ENCODE results near the gene NFATC1. TPM values are rescaled to one million over a fixed set of nuclear protein-coding genes. Genes with fewer than 3 reads are reported as not detected.

The NFATC1 gene
- total and polyA plus RNA-seq, 2 donors (not counting 1 experiment from before 2014, with no cell fraction given) = 0.92 to 4.3 TPM

GRCh38 chr18:79371561-79372121, 24.1 kb upstream of the NFATC1 start:
- no peak for TF ChIP-seq CTCF (conservative IDR thresholded peaks at IDR 0.05 in 1 of 2, IDR thresholded peaks at IDR 0.05 in 1 of 2; ENCODE audit: low read depth in 1 of 2, low read length in 2 of 2)
- TF ChIP-seq EZH2 (IDR thresholded peaks at IDR 0.05; ENCODE audit: low read length, missing control alignments) = no peak
- Histone ChIP-seq H3K4me1 (ENCODE audit: control insufficient read depth, extremely low read depth, insufficient read depth, low read length) (peaks cover 2% of the 10 kb centered on the region), H3K4me3 (replicated peaks in 1 of 4; ENCODE audit: control extremely low read depth in 1 of 4, insufficient read depth in 1 of 4, low read depth in 3 of 4, low read length in 4 of 4) (no peak overlapping the region), H3K27me3 (ENCODE audit: control insufficient read depth, insufficient read depth, low read length) (no peaks in the 10 kb centered on the region), H3K79me2 (ENCODE audit: control insufficient read depth, insufficient read depth, low read length) (no peaks in the 10 kb centered on the region), H3K4me2 (ENCODE audit: extremely low read depth, insufficient read depth, low read length) (no peak overlapping the region), H3K36me3 (ENCODE audit: control insufficient read depth, insufficient read depth, low read length) (no peaks in the 10 kb centered on the region), H3K9ac (ENCODE audit: insufficient read depth, low read length) (no peak overlapping the region), H3K9me3 (ENCODE audit: control insufficient read depth, insufficient read depth, low read depth, low read length) (no peaks in the 10 kb centered on the region), H3K27ac (ENCODE audit: insufficient read depth, low read length) (no peak overlapping the region), H2AFZ (ENCODE audit: low read length) (no peak overlapping the region), H4K20me1 (ENCODE audit: control insufficient read depth, extremely low read depth, insufficient read depth, low read length) (no peaks in the 10 kb centered on the region)
- DNase-seq (ENCODE audit: low read depth in 2 of 2) = no peak

DNA sequence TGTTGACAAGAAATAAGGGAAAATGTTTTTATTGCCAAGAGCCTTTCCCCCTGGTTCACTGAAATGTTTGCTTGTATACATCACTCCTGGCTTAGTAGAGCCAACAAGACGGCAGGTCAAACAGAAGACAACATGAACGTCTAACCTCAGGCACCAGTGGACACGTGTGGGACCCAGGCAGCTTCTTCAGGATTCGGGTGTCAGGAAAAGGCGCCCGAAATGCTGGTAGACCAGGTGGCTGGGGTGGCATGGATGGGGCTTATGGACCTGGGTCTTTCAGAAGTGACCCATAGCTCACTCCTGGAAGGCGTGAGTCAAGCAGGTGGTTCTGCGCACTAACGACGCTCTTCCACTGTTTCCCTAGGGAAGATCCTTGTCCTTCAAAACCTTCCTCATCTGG, 23.3 kb upstream of the NFATC1 start:
- H3K27ac ChIP-seq (ENCODE audit: insufficient read depth, low read length) = no peak overlapping the region
- no peak overlapping the region for H3K4me3 ChIP-seq (replicated peaks in 1 of 4; ENCODE audit: control extremely low read depth in 1 of 4, insufficient read depth in 1 of 4, low read depth in 3 of 4, low read length in 4 of 4)
- no peaks in the 10 kb centered on the region for H4K20me1 ChIP-seq (ENCODE audit: control insufficient read depth, extremely low read depth, insufficient read depth, low read length)
- no peaks in the 10 kb centered on the region for H3K79me2 ChIP-seq (ENCODE audit: control insufficient read depth, insufficient read depth, low read length)
- no peak for DNase-seq (ENCODE audit: low read depth in 2 of 2)
- no peaks in the 10 kb centered on the region for H3K4me1 ChIP-seq (ENCODE audit: control insufficient read depth, extremely low read depth, insufficient read depth, low read length)
- TF ChIP-seq CTCF (conservative IDR thresholded peaks at IDR 0.05 in 1 of 2, IDR thresholded peaks at IDR 0.05 in 1 of 2; ENCODE audit: low read depth in 1 of 2, low read length in 2 of 2) (no peak), EZH2 (IDR thresholded peaks at IDR 0.05; ENCODE audit: low read length, missing control alignments) (no peak)
- peaks cover 3% of the 10 kb centered on the region for H3K36me3 ChIP-seq (ENCODE audit: control insufficient read depth, insufficient read depth, low read length)
- no peak overlapping the region for H3K4me2 ChIP-seq (ENCODE audit: extremely low read depth, insufficient read depth, low read length)
- H3K27me3 ChIP-seq (ENCODE audit: control insufficient read depth, insufficient read depth, low read length) = no peaks in the 10 kb centered on the region
- H3K9me3 ChIP-seq (ENCODE audit: control insufficient read depth, insufficient read depth, low read depth, low read length) = no peaks in the 10 kb centered on the region
- no peak overlapping the region for H3K9ac ChIP-seq (ENCODE audit: insufficient read depth, low read length)
- no peak overlapping the region for H2AFZ ChIP-seq (ENCODE audit: low read length)

DNA sequence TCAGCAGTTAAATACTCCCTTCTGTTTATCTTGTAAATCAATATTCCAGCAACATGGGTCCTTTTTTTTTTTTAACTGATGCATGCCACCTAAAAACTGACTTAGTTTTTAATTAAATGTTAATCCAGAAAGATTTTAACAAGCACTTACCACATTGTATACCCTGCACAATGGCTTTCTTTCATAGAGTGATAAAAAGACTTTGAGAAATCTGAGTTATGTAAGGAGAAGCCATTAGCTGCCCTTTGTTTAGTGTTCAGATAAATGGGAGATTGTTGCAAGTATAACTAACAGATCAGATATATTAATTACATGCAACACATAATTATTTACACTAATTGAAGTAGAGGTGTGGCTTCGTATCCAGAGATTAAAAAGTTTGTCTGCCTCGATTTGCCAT, 22.7 kb upstream of the NFATC1 start:
- no peaks in the 10 kb centered on the region for H3K27me3 ChIP-seq (ENCODE audit: control insufficient read depth, insufficient read depth, low read length)
- H3K9me3 ChIP-seq (ENCODE audit: control insufficient read depth, insufficient read depth, low read depth, low read length) = no peaks in the 10 kb centered on the region
- H3K4me3 ChIP-seq (replicated peaks in 1 of 4; ENCODE audit: control extremely low read depth in 1 of 4, insufficient read depth in 1 of 4, low read depth in 3 of 4, low read length in 4 of 4) = no peak overlapping the region
- H3K4me2 ChIP-seq (ENCODE audit: extremely low read depth, insufficient read depth, low read length) = no peak overlapping the region
- peaks cover 4% of the 10 kb centered on the region for H3K36me3 ChIP-seq (ENCODE audit: control insufficient read depth, insufficient read depth, low read length)
- no peaks in the 10 kb centered on the region for H3K79me2 ChIP-seq (ENCODE audit: control insufficient read depth, insufficient read depth, low read length)
- H3K27ac ChIP-seq (ENCODE audit: insufficient read depth, low read length) = no peak overlapping the region
- no peak for DNase-seq (ENCODE audit: low read depth in 2 of 2)
- TF ChIP-seq CTCF (conservative IDR thresholded peaks at IDR 0.05 in 1 of 2, IDR thresholded peaks at IDR 0.05 in 1 of 2; ENCODE audit: low read depth in 1 of 2, low read length in 2 of 2) (no peak), EZH2 (IDR thresholded peaks at IDR 0.05; ENCODE audit: low read length, missing control alignments) (no peak)
- H3K4me1 ChIP-seq (ENCODE audit: control insufficient read depth, extremely low read depth, insufficient read depth, low read length) = no peaks in the 10 kb centered on the region
- H3K9ac ChIP-seq (ENCODE audit: insufficient read depth, low read length) = no peak overlapping the region
- no peaks in the 10 kb centered on the region for H4K20me1 ChIP-seq (ENCODE audit: control insufficient read depth, extremely low read depth, insufficient read depth, low read length)
- H2AFZ ChIP-seq (ENCODE audit: low read length) = no peak overlapping the region
